HTERT RPE-1 (cell line): ENCODE data around the gene SLC14A1.

Experiments used
- in situ Hi-C: fragments of 300-500 bp; cut with MboI; formaldehyde crosslinking; loops from 4 replicates; pipeline ENCODE4 v1.14.3; 2020; ENCODE audit warnings: low sequenced_read_pairs

Gene SLC14A1

DNA sequence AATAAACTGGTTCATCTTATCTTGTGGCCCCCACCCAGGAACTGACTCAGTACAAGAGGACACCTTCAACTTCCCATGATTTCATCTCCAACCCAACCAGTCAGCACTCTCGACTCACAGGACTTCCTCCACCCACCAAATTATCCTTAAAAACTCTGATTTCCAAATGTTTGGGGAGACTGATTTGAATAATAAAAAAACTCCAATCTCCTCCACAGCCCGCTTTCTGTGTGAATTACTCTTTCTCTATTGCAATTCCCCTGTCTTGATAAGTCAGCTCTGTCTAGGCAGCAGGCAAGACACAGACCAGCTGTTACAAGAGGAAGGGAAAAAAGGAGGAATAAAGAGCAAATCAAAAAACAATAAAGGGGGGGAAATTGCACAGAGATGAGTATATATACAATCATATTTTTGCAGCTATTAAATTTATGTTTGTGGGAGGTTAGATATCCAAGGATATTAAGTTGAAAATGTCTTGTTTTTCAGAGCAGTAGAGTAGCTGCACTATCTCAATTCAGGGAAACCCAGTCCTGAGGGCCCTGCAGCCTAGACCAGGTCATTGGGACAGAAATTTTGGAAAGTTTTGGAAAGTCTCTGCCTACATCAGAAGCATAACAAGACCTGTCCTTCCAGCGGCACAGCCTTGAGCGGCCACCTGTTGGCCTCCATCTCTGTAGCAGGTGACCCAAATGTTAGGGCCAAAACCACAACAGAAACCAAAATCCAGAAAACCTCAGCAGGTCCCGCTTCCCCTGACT, 68.7 kb downstream of the SLC14A1 start:
- in situ Hi-C loops: no loop called here

DNA sequence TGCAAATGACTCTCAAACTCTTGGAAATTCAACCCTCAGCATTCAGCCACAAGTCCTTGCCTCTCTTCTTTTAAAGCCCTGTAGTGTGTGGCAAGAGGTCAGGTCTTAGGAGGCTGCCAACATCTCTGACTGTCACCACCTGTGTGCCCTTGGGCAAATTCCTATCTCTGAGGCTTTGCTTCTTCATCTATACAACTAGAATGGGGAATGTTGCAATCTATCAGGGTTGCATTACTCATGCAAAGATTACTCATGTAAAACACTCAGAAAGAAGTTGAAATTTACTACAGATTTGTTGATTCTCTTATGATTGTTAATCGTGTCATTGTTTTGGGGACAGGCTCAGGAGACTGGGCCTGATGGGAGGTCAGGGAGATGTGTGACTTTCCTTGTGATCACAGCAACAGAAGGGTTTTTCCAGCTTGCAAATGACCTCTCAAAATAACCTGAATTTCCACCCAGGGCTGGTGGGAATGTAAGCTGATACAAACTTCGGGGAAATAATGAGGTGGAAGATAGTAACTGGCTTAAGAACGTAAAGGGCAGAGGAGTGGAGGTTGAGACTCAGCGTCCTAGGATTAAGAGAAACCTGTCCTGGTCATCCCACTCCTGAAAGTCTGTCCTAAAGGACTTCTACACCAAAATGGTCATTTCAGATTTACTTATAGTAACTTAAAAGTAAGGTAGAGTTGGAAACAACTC, 69.4 kb downstream of the SLC14A1 start:
- in situ Hi-C loops: no loop called here

DNA sequence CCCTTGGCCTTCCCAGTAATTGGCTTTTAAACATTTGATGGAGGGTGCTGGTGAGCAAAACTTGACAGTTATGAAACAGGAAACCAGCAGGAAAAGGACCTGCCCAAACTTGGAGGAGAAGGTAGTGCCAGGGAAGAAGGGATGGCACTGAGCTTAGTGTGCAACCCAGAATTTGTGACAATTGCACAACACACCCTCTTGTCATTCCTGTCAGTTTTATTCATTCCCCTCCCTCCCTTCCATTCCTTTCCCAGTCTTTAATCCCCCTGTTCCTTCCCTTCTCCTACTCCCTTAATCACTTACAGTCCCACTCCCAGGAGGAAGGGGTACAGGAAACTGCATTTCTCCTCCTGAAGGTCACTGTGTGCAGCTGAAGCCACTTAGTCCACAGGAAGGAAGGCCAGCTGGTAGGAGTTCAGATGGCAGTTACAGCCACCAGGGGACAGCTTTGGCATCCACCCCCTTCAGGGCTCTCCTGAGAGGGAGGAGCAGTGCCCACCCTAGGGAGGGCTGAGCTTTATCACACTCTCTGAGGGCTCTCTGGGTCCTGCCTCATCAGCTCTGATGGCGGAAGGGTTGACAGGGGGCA, 77.5 kb downstream of the SLC14A1 start:
- in situ Hi-C loops: no loop called here
